Fibroblast of pulmonary artery (primary cell): Measurements from ENCODE around the gene PTPRZ1.

Experiments
- DNase-seq: peaks from one replicate; pipeline ENCODE4 v3.0.0-alpha.2; 2010; ENCODE audit warnings: low read depth
- H3K4me3 ChIP-seq: replicated peaks from 2 replicates; pipeline ENCODE4 v1.5.1; 2011; ENCODE audit warnings: low read depth, mild to moderate bottlenecking, control low read depth, low read length, moderate library complexity
- TF ChIP-seq, protein P1 (sequence below): IDR thresholded peaks from 2 replicates; pipeline ENCODE4 v1.5.1; 2011; ENCODE audit warnings: mild to moderate bottlenecking, control low read depth, low read length, inconsistent platforms; ENCODE audit errors: missing control alignments

The PTPRZ1 gene

GRCh38 chr7:121847041-121847440 is 25.9 kb upstream of the PTPRZ1 start:
- TF ChIP-seq, protein P1, sequence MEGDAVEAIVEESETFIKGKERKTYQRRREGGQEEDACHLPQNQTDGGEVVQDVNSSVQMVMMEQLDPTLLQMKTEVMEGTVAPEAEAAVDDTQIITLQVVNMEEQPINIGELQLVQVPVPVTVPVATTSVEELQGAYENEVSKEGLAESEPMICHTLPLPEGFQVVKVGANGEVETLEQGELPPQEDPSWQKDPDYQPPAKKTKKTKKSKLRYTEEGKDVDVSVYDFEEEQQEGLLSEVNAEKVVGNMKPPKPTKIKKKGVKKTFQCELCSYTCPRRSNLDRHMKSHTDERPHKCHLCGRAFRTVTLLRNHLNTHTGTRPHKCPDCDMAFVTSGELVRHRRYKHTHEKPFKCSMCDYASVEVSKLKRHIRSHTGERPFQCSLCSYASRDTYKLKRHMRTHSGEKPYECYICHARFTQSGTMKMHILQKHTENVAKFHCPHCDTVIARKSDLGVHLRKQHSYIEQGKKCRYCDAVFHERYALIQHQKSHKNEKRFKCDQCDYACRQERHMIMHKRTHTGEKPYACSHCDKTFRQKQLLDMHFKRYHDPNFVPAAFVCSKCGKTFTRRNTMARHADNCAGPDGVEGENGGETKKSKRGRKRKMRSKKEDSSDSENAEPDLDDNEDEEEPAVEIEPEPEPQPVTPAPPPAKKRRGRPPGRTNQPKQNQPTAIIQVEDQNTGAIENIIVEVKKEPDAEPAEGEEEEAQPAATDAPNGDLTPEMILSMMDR = no peak
- no peak for DNase-seq
- no peak overlapping the region for H3K4me3 ChIP-seq

DNA sequence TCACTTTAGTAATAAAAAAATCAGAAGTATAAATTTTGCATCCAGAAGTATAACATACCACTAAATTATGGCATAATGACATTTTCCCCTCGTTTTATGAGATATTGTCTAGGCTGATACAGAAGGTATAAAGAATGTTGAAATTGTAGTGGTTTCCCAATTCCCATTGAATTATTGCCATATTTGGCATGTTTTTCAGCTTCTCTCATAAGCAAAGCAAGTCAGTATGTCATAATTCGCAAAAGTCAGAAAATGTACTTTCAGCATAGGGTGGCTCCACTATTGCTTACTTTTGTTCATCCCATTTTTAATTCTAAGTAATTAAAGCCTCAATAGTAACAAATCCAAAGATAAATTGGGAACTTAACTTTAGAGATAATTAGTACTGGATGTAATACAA is 19.7 kb upstream of the PTPRZ1 start:
- TF ChIP-seq, protein P1 = no peak
- no peak overlapping the region for H3K4me3 ChIP-seq
- DNase-seq = peak; percentile 45

- H3K4me3 ChIP-seq = no peak overlapping the region
- TF ChIP-seq, protein P1 = no peak
- no peak for DNase-seq
Measured at GRCh38 chr7:121860953-121861352, 12.0 kb upstream of the PTPRZ1 start.

DNA sequence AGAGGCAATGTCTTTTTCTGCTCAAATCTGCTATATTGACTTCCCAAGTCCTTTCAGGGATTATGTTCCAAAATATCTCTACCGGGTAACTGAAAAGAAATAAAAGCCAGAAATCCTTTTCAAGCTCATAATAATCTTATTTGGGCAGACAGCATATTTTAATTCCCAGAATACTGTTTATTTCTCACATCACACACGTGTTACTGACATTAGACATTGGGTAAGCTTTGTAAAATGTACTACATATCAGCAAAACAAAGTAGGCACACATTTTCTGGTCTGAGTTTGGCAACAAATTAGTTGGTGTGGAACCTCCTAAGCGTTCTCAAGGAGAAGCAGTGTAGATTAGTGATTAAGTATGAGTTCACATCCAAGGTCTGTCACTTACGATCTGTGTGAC is 10.4 kb upstream of the PTPRZ1 start:
- TF ChIP-seq, protein P1 = no peak
- no peak for DNase-seq
- no peak overlapping the region for H3K4me3 ChIP-seq

GRCh38 chr7:121871188-121871587 is 1.8 kb upstream of the PTPRZ1 start:
- TF ChIP-seq, protein P1 = no peak

DNA sequence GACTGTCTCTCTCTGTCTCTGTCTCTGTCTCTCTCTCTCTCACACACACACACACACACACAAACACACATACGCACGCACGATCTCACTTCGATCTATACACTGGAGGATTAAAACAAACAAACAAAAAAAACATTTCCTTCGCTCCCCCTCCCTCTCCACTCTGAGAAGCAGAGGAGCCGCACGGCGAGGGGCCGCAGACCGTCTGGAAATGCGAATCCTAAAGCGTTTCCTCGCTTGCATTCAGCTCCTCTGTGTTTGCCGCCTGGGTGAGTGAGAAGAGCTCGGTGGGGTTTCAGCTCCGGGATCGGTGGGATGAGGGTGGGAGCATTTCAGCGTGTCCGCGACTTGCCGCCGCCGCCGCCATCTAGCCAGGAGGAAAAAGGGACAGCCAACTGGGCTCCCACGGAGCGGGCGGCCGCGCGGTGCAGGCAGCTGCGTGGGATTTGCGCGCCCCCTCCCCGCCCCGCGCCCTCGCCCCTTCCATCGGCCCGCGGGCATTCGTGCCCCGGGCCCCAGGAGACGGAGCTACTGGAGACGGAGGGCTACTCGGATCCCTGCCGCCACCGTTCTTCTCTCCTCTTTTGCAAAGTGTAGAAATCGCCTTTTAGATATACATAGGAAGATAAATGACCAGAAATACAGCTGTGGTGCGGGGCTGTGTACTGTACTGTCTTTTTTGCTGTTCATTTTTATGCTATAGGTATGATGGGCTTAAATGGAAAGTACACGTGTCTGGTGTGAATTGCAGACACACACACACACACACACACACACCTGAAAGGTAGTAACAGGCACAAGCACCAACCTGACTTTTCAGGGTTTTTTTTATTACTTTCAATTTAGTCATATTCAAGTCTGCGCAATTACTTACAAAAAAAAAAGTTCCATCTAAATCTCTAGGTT is 581 bp downstream of the PTPRZ1 start:
- TF ChIP-seq, protein P1 = no peak
- DNase-seq = peak; percentile 11
- H3K4me3 ChIP-seq = peak overlapping the region; percentile 61

More at GRCh38 chr7:121871188-121871587, 1.8 kb upstream of the PTPRZ1 start:
- DNase-seq = no peak
- H3K4me3 ChIP-seq = no peak overlapping the region

- H3K4me3 ChIP-seq = no peak overlapping the region
- TF ChIP-seq, protein P1 = no peak
- DNase-seq = peak; percentile 1
Measured at GRCh38 chr7:121874298-121874697, 1.3 kb downstream of the PTPRZ1 start.
